GM11168 (cell line): Measurements from ENCODE around the gene LOXL1.

Experiments used
- in situ Hi-C: fragments of 300-500 bp; cut with MboI; formaldehyde crosslinking; loops from one replicate; pipeline ENCODE4 v1.12.0; 2022; ENCODE audit warnings: low sequenced_read_pairs; ENCODE audit not compliant: unreplicated experiment

Gene LOXL1

DNA sequence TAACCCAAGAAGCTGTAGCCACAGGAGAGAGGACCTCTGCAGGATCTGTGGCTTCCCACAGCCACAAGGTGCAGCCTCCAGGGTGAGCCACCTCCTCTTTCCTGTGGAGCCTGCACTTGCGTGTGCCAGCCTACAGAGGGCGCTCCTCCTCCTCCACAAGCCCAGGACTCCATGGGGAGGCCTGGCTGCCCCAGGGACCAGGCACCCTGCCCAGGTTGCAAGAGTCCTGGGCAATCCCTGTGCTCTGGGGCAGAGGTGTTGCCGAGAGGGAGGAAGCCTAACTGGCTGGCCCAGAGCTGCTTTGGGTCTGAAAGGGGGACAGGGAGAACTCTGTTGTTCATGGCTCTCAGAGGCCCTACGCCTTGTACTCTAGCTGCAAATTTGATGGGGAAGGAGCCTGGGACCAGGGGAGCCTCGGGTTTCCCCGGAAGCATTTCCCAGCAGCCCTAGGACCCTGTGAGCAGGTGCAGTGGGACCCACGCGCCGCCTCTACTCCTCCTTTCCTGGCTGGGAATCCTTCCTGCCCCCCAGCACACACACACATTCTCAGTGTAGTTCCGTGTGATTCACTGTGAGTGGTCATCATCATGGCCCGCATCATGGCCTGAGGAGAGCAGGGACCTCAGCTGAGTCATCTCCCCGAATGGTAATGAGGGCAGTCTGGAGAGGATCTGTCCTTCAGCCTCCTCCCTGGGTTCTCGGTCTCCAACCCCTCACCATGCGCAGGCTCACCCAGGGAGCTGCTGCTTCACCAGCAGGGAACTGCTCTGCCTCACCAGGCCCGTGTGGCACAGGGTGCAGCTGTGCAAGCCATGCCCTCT, 28.6 kb upstream of the LOXL1 start:
- in situ Hi-C loops: no loop called here

DNA sequence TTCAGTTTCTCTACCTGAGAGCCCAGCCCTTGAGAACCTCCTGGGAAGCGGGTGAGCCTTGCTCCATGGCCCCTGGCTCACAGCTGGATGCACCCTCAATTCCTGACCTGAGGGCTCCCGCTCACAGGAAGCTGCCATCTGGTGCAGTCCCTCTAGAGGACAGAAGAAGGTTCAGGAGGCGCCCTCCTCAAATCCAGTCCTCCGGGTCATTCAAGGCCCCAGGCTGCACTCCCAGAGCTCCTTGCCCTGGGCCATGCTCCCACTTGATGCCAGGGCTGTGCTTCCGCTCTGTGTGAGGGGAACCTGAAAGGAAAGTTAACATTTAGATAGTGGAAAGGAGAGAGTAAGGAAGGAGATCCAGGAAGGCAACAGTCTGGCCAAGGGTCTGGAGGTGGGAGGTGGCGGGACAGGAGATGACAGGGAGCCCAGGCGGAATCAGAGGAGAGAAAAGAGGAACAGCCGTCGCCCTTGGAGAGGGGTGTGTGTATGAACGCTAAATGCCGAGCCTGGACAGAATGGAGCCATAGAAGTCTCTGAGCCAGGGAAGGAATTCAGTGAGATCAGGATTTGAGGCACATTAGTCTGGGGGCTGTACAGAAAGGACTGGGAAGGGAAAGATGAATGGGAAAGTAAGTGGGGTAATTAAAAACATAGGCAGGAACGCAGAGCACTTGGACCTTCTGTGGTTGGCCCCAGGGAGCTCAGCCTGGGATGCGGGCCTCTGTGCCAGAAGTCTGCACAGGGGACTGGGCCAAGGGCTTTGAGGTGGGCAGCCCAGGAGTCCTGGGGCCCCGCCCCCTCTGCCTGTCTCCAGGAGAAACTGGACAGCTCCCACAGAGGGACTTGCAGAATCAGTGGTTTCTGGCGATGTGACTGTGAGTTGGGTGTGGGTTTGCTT, 26.8 kb upstream of the LOXL1 start:
- in situ Hi-C loops: no loop called here

DNA sequence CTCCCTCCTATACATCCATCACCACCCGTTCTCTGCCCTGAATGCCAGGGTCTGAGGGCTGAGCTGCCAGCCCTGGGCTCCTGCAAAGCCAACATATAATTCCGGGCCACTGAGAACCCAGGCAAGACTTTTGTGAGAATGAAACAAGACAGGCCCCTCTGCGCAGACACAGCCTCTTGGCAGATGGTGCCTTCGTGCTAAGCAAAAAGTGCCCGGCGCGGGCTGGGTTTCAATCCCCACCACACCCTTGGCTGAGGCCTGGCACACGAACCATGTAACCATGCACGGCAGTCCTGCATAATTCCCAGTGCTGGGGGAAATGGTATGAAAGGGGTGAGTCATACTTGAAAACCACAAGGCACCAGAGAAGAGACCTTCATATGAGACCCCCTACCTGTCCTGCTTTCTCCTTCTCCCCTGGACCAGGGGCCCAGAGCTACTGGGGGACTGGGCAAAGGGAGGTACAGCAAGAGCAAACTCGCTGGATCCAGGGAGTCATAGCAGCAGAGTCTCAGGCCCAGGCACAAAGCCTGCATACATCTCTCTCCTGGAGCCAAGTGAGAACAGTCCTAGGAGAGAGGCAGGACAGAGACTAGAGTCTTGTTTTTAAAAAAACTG, 26.1 kb upstream of the LOXL1 start:
- in situ Hi-C loops: no loop called here

DNA sequence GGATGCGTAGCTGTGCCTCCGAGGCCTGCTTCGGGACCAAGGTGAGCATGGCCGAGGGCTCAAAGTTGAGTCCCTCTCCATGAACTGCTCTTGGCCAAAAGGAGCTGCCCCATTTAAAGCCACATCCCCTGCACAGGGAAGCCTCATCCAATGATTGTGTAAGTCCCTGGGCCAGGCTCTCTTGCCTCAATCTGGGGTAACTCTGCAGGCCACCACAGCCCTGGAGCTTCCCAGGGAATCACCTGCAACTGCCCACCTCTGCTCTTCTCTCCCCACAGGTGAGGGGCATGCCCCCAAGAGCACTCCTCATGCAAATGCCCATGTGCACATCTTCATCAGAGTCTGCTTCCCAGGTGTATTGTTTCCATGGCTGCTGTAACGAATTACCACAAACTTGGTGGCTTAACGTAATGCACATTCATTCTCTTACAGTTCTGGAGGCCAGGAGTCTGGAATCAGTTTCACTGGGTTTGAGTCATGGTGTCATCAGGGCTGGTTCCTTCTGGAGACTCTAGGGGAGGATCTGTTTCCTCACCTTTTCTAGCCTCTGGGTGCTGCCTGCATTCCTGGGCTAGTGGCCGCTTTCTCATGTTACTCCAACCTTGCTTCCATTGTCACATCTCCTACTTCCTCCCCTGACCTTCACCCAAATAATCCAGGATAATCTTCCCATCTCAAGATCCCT, 25.0 kb upstream of the LOXL1 start:
- in situ Hi-C loops: no loop called here

DNA sequence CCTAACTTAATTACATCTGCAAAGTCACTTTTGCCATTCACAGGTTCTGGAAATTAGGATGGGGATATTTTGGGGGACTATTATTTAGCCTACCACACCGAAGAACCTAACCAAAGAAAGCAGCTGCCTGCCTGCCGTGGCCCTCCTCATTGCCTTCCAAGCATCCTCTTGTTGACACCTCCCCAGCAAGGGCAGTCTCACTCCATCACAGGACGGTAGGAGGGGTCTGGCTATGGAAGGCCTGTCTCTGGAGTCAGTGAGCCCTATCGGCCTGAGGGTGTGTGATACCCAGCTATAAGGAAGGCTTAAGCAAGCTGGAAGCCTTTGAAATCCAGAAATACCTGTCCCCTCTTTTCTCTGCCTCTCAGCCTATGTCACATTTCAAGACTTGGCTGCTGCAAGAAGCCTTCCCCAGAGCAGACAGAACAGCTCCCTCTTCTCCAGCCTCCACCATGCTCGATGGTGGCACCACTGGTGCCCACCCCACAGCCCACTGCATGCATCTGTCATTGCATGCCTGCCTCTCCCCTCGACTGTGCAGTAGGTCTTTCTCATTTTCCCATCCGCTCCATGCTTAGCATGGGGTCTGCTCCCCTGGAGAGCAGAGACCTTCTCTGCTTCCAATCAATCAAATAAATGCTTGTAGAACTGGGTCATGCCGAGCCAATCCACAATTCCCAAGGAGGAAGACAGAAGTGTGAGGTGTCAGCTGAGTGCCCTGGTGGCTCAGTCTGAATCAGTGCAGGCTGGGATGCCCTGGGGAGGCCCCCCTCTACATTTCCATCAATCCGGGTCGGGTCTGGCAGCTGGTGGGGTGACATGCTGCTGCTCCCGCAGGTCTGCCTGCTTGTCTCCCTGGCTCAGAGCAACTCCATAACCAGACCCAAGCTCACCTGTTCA, 23.9 kb upstream of the LOXL1 start:
- in situ Hi-C loops: no loop called here

DNA sequence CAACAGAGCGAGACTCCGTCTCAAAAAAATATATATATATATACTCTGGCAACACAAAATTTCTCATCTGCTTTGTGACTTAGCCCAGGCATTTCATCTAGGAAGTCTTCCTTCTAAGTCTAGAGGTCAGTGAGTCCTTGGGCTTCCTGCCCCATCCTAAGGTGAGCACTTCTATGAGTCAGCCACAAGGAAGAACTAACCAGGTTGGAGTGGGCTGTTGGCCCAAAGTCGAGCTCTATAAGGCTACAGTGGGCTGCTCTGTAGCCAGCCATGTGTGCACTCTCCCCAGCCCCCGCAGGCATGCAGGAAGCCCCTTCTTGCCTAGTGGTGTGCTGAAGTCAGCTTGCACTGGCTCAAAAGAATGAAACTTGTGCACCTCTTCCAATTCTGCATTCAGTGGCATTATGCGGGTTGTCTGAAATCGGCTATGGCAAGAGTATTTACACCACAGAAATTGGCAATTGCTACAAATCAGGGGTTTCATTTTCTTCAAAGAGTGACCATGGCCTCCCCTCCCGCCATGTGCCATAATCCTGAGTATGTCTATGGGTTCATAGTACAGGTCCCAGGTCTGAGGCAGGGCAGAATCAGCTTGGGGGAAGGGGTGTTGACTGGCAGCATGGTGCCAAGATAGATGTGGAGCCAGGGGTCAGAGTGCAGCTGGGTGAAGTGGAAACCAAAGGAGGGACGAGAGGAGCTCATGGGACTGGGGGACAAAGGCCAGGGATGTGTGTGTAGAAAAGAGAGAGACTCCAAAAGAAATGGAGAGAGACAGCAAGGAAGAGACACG, 22.0 kb upstream of the LOXL1 start:
- in situ Hi-C loops: no loop called here

DNA sequence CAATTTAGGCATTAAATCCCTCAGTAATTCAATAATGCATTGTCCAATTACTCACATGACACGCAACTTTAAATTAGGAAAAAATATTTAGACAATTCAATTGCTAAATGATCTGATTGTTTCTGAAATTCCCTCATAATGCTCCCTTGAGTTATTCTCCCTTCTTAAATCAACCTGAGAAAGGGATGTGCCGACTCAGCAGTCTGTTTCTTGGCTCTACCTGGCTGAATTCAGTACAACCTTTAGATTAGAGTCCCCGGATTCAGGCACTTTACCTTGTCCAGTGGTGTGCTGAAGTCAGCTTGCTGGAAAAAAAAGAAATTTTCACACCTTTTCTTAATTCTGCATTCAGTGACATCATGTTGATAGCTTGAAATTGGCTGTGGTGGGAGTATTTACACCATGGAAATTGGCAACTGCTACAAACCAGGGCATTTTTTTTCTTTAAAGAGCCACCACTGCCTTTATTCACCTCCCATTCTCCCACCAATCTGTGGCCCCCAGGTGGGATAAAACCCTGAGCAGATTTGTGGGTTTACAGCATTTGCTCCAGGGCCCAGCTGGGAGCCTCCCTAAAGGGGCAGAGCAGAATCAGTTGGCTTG, 20.9 kb upstream of the LOXL1 start:
- in situ Hi-C loops: no loop called here

DNA sequence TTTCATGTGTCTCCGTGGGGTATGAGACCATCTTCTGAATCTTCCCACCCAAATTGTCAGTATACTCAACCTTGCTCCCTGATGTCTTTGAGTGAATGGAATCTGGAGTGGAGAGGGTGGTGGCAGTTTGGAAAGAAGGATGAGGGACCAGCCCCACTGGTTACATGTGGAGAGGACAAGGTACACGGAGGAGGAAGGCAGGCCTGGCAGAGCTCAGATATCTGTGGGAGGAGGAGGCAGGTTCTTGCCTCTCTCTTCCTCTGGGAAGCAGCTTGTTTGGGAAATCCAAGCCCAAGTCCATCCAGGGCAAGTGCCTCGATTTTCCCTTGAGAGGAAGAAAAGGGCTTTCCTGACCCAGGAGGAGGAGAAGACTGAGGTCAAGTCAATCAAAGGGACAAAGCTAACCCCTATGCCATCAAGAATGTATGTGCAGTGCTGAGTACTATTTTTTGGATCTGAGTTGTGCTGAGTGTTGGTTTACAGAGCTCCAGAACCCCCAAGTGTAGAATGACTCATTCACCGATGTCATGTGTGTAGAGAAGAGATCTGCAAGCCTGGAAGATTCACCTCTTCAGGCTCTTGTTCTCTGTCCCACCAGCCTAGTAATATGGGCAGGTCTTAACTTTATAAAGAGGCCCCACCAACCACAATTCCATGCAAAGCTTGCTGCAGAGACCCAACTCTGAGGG, 19.8 kb upstream of the LOXL1 start:
- in situ Hi-C loops: no loop called here

DNA sequence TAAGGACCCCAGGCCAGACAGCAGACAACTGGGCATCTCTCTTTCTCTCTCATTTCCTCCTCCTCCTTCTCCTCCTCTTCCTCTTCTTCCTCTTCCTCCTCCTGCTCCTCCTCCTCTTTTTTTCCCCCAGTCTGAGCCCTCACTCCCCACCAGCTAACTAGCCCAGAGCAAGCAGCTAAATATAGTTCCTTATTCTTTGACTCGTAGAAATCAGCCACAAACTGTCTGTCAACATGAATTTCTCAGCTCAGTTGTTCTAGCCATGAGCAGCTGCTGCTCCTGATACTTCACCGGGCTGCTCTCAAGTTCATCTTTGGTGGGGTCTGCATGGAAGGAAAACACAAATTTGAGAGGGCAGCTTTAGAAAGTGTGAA, 19.2 kb upstream of the LOXL1 start:
- in situ Hi-C loops: no loop called here

DNA sequence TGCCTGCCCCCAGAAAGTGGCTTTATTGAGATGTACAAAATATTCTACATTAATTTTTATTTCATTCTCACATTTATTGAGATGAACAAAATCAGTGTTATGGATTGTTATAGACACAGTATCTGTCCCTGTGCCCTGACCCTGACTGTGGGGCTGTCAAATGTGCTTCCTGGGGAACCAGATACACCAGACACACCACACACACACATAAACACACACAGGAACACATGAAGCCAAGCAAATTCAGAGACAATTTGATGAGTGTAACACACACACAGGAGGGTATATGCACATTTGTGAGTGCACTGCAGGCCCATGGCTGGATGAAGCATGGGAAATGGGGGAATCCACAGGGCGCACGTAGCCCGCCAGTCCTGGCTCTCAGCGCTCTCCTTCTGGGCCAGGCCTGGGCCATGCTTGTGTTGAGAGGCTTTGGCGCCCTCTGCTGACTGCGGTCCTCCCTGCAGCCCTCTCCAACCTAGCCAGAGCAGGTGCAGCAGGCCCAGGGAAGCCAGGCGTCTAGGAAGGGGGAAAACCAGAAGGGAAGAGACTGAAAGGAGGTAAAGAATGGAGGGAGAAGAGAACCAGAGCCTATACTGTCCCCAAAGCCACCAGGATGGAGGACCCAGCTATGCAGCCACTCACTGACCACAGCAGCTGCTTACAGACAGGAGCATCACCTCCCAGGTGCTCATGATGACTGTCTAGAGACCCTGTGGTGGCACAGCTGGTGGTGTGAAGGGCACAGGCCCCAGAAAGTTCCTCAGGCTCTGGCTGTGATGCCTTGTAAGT, 18.0 kb upstream of the LOXL1 start:
- in situ Hi-C loops: no loop called here

DNA sequence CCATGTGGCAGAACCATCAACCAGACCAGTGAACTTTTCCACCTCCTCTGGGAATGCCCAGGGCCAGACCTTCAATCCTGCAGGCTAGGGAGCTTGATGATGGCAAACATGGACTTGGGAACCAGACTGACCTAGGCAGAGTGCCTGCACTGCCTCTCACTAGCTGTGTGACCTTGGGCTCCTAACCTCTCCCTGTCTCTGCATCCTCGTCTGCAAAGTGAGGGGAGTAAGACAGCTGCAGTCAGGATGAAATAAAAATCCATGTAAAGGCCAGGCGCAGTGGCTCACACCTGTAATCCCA, 17.5 kb upstream of the LOXL1 start:
- in situ Hi-C loops: no loop called here

DNA sequence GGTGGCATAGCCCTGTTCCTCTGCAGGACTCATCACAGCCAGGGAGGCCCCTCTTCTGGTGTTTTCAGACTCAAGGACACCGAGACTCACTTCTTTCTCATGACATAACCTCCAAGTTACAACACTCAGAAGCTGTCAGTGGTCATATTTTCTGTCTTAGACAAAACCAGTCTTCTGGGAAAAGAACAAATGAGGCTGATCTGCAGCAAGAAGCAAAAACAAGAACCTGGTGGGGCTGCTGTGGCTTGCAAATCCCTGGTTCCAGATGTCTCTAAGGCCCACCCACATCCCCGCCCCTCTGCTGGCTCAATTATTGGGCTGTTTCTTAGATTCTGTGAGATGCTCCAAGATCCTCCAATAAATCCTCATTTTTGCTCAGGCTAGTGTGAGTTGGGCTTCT, 16.6 kb upstream of the LOXL1 start:
- in situ Hi-C loops: no loop called here

DNA sequence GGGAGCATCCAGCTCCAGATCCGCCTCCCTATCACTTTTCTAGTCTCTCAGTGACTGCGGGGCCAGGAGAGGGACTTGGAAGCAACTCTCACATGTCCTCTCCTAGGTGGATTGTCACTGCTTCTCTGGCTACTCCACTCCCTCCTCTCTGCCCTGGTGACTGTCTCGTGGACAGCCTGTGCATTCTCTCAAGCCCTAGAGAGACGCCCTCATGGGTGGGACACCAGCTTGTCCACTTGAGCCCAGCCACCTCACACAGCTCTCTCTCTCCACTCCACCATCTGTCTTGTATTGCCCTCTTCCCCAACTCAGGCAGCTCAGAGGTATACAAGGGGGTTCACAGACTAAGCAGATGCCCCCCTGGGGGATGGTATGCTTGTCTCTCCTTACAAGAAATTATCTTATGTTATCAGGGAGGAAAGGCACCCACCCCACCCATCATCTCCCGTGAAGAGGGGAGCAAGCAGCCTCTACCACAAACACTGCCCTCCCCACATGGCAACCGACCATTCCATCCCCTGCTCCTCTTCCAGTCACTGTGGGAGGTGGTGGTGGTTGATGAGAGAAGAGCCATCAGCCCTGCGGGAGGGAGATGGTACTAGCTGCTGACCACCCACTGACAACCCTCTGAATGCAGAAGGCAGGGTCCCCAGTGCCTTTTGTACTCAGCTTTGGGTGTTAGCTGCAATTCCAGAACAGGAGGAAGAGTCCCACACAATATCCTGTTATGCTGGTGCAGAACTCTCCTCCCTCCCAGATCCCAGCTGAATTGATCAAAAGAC, 15.5 kb upstream of the LOXL1 start:
- in situ Hi-C loops: no loop called here

DNA sequence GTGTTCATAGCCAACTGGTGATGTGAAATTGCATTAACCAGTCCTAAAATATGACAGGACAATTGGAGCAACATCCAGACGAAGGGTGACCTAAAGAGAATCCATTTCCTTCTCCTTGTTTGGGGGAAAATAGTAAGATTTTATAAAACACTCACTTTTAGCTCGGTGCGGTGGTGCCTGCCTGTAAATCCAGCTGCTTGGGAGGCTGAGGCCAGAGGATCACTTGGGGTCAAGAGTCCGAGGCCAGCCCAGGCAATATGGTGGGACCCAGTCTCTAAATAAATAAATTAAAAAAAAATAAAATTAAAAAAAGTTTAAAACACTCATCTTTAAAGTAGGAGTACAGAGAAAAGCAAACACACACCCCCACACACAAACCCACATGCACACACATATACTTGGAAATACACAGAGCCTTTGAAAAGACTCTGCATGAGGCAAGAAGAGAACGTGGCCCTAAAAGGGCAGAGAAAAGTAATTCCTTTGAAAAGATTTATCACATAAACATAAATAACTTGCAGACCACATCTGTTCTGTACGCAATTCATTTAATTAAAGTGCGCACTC, 14.1 kb upstream of the LOXL1 start:
- in situ Hi-C loops: no loop called here

DNA sequence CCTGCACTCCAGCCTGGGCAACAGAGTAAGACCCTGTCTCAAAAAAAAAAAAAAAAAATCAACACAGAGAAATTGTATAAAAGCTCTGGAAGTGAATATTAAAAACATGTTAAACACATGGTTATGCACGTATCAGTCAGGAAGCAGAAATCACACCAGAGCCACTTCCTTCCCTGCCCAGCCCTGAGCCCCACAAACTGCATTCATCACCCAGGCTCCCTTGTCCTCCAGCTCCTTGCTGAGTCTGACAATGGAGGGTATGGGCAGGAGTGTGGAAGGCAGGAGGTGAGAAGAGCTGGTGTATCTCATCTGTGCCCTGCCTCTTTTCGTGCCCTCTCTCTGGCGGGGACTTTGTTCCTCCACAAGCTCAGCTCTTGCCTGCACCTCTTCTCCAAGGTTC, 12.1 kb upstream of the LOXL1 start:
- in situ Hi-C loops: no loop called here

DNA sequence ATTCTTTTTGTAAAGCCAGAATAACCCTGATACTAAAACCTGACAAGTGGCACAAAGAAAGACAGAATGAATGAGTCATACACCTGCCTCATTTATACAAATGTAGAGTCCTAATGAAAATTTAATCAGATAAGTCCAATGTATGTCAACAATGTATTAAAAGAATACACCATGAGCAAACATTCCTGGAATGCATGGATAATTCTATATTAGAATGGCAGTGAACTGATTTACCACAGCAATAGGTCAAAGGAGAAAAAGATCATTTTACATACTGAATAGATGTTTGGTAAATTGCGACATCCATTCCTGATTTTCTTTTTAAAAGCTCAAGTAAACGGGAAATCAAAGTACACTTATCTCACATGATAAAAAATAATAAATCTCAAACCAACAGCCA, 11.2 kb upstream of the LOXL1 start:
- in situ Hi-C loops: no loop called here
